GM12878 (cell line): ENCODE measurements around the gene AKTIP. TPM values are rescaled to one million over a fixed set of nuclear protein-coding genes. Genes with fewer than 3 reads are reported as not detected.

Source experiments
- ATAC-seq: fragments of 200-7000 bp; cut with Tn5 transposase; 3 replicates; pipeline ENCODE4 v1.9.1; 2020; ENCODE audit warnings: mild to moderate bottlenecking, moderate library complexity
- BruUV-seq: library from RNA; stranded (reverse); fragments of 400-500 nt; replicated peaks from 2 replicates; lab custom pipeline; 2021; lab: Mats Ljungman, UMichigan
- CTCF ChIA-PET: fragments of 300-600 bp; sonication (Branson Sonifier 250); formaldehyde crosslinking; extraction: SDS; loops from one replicate; lab custom pipeline; 2021; ENCODE audit warnings: inconsistent platforms; lab: Yijun Ruan, JAX
- POLR2A ChIA-PET: fragments of 350-600 bp; formaldehyde crosslinking; extraction: SDS; loops from one replicate; lab custom pipeline; 2021; ENCODE audit warnings: inconsistent platforms; lab: Charles Lee
- RAD21 ChIA-PET: fragments of 300-600 bp; sonication (Branson Sonifier 250); formaldehyde crosslinking; loops from one replicate; lab custom pipeline; 2023; ENCODE audit warnings: antibody characterized with exemption; ENCODE audit not compliant: unreplicated experiment; lab: Charles Lee
- SMC1A ChIA-PET: fragments of 300-600 bp; sonication (Branson Sonifier 250); formaldehyde crosslinking; loops from one replicate; lab custom pipeline; 2023; ENCODE audit not compliant: unreplicated experiment, uncharacterized antibody; lab: Charles Lee
- DNase-seq: peaks from one replicate; pipeline ENCODE4 v3.0.0-alpha.2; 2011; ENCODE audit warnings: low read depth, low spot score
- FAIRE-seq: peaks from 3 replicates; lab custom pipeline; 2011; peaks lifted over from hg19 to GRCh38; lab: Jason Lieb, UNC
- H2AFZ ChIP-seq: 2 replicates; pipeline ENCODE4 v1.6.0; 2011; ENCODE audit warnings: low read depth, low read length, control low read depth; ENCODE audit not compliant: control insufficient read depth
- H3K27ac ChIP-seq: 2 replicates; pipeline ENCODE4 v1.5.1; 2011; ENCODE audit warnings: control low read depth; ENCODE audit not compliant: control insufficient read depth, insufficient read depth
- H3K27me3 ChIP-seq, 2 experiments: replicated peaks in 1 of 2; 2 replicates each; pipeline versions ENCODE4 v1.6.0 to v1.6.1; 2011; ENCODE audit warnings: low read length in 1 of 2; ENCODE audit not compliant: control insufficient read depth in 2 of 2, insufficient read depth in 2 of 2
- H3K36me3 ChIP-seq, 2 experiments: 2 replicates each; pipeline ENCODE4 v1.5.1; 2011; ENCODE audit warnings: low read length in 1 of 2; ENCODE audit not compliant: control insufficient read depth in 2 of 2, insufficient read depth in 2 of 2
- H3K4me1 ChIP-seq: 2 replicates; pipeline ENCODE4 v1.6.1; 2011; ENCODE audit warnings: mild to moderate bottlenecking, low read length, moderate library complexity, mixed read lengths; ENCODE audit not compliant: control insufficient read depth, insufficient read depth
- H3K4me2 ChIP-seq: 2 replicates; pipeline ENCODE4 v1.6.0; 2011; ENCODE audit warnings: control low read depth; ENCODE audit not compliant: control insufficient read depth, insufficient read depth
- H3K4me3 ChIP-seq: fragments of 200-600 bp; sonication (generic); 2 replicates; pipeline ENCODE4 v1.5.1; 2016
- H3K79me2 ChIP-seq: 2 replicates; pipeline ENCODE4 v1.6.0; 2011; ENCODE audit warnings: low read length; ENCODE audit not compliant: control insufficient read depth, insufficient read depth
- H3K9ac ChIP-seq: 2 replicates; pipeline ENCODE4 v1.8.0; 2011; ENCODE audit warnings: low read length, control low read depth, mixed read lengths; ENCODE audit not compliant: control insufficient read depth, insufficient read depth
- H3K9me3 ChIP-seq: replicated peaks from 3 replicates; pipeline ENCODE4 v1.5.1; 2011; ENCODE audit warnings: mild to moderate bottlenecking, low read length; ENCODE audit not compliant: control insufficient read depth, insufficient read depth
- H4K20me1 ChIP-seq: 2 replicates; pipeline ENCODE4 v1.6.0; 2011; ENCODE audit not compliant: control insufficient read depth, insufficient read depth
- JUNB ChIP-seq: IDR thresholded peaks from 2 replicates; pipeline ENCODE4 v1.6.1; 2016; ENCODE audit warnings: antibody characterized with exemption, mild to moderate bottlenecking
- LARP7 ChIP-seq: fragments of 450-650 bp; IDR thresholded peaks from 2 replicates; pipeline ENCODE4 v1.6.1; 2017; ENCODE audit warnings: mild to moderate bottlenecking
- NR2C1 ChIP-seq: fragments of 450-650 bp; IDR thresholded peaks from 2 replicates; pipeline ENCODE4 v1.6.1; 2017; ENCODE audit warnings: antibody characterized with exemption, mild to moderate bottlenecking, moderate library complexity
- ZBTB11 ChIP-seq: fragments of 450-650 bp; formaldehyde crosslinking; IDR thresholded peaks from 2 replicates; pipeline ENCODE4 v1.5.0; 2022; ENCODE audit warnings: mild to moderate bottlenecking, missing genetic modification characterization
- WGBS: methylation state at CpG from one replicate; pipeline ENCODE4 v1.1.6; 2016; ENCODE audit warnings: low lambda C conversion rate; ENCODE audit not compliant: insufficient replicate concordance, insufficient coverage; ENCODE audit errors: missing lambda C conversion rate; 5-methylcytosine and 5-hydroxymethylcytosine counted together
- in situ Hi-C: fragments of 300-500 bp; cut with MboI; formaldehyde crosslinking; loops from 9 replicates; pipeline ENCODE4 v1.14.3; 2018; ENCODE audit warnings: mixed read lengths
- intact Hi-C: fragments of 100-400 bp; cut with micrococcal nuclease; formaldehyde crosslinking; loops from one replicate; pipeline ENCODE4 v1.14.2; 2022; ENCODE audit not compliant: unreplicated experiment
- polyA plus RNA-seq, 11 experiments: library from polyadenylated mRNA; depleted of rRNA in 4 of 11; unstranded in 6 of 11; stranded (reverse) in 5 of 11; fragments of >200 nt; fragmentation: Nextera tagmentation in 4 of 11; fragmentation: Illumina TruSeq in 1 of 11; extraction: Ambion mirVana in 4 of 11; extraction: Trizol in 1 of 11; gene quantifications; 1 replicate in 1 of 11; 2 replicates in 10 of 11; pipeline versions ENCODE4 v1.2.1 to v1.2.3, GENCODE V29; 2011 to 2016; ENCODE audit warnings: inconsistent platforms in 2 of 11, missing spikeins in 2 of 11, low read depth in 1 of 11
- total RNA-seq, 4 experiments: library from RNA; depleted of rRNA in 3 of 4; stranded (reverse); fragments of >200 nt in 3 of 4; fragmentation: Illumina TruSeq in 1 of 4; extraction: Trizol in 1 of 4; gene quantifications; 2 replicates each; pipeline versions ENCODE4 v1.2.1 to v1.2.3, GENCODE V29; 2013 to 2021

AKTIP gene
- total and polyA plus RNA-seq, 10 of the 15 experiments (the other 5 are each of a cell fraction or from before 2014, with no cell fraction given): 11.4 to 22.9 (median 13.6) TPM

- no peak for TF ChIP-seq ZBTB11 (CRISPR knock-in tag)
Measured at GRCh38 chr16:53528797-53529196, 25.8 kb upstream of the AKTIP start (continued).

- Histone ChIP-seq H3K4me1 (peaks cover 10% of the 10 kb centered on the region), H3K36me3 (no peaks in the 10 kb centered on the region), H3K27ac (no peak overlapping the region), H3K4me3 (no peak overlapping the region), H4K20me1 (no peaks in the 10 kb centered on the region)
- in situ Hi-C loops: no loop called here
- SMC1A ChIA-PET: interaction anchor here (1.6 kb wide), 1 partner anchor 10 kb away, joined by 4 read pairs; no protein-coding TSS in a partner anchor
- RAD21 ChIA-PET: no interaction called here
- CTCF ChIA-PET: no interaction called here
- WGBS: 93% methylated on average over 15 of the region's 15 CpGs
- TF ChIP-seq NR2C1: no peak
- no peak for TF ChIP-seq LARP7
- TF ChIP-seq JUNB: no peak
- TF ChIP-seq, all 136 proteins: peak for 0
- no peaks in the 10 kb centered on the region for H3K9me3 ChIP-seq
- ATAC-seq: no peak
- no peak overlapping the region for H3K4me2 ChIP-seq
- no peaks in the 10 kb centered on the region for H3K79me2 ChIP-seq
- DNase-seq: no peak
- POLR2A ChIA-PET: no interaction called here
- no TSS peak for BruUV-seq
- H3K27me3 ChIP-seq: no peaks in the 10 kb centered on the region
- intact Hi-C loops: no loop called here
- FAIRE-seq: no peak
- H2AFZ ChIP-seq: no peak overlapping the region
- H3K9ac ChIP-seq: no peak overlapping the region
Measured at GRCh38 chr16:53523971-53524548, 21.1 kb upstream of the AKTIP start.
